HepG2 (cell line): ENCODE results near the gene CSTPP1. TPM values are rescaled to one million over a fixed set of nuclear protein-coding genes. Genes with fewer than 3 reads are reported as not detected.

ENCODE experiments used
- ARID4A ChIP-seq: sonication (generic); formaldehyde crosslinking; IDR thresholded peaks from 2 replicates; pipeline ENCODE4 v1.5.0; 2020; ENCODE audit warnings: mild to moderate bottlenecking, missing genetic modification reagents, borderline replicate concordance
- BCLAF1 ChIP-seq: fragments of 450-650 bp; IDR thresholded peaks from 2 replicates; pipeline ENCODE4 v1.6.1; 2017; ENCODE audit warnings: mild to moderate bottlenecking
- GRHL1 ChIP-seq: sonication (generic); formaldehyde crosslinking; conservative IDR thresholded peaks from 2 replicates; pipeline ENCODE4 v1.8.0; 2022; ENCODE audit warnings: missing genetic modification reagents
- HCFC1 ChIP-seq: fragments of 150-350 bp; IDR thresholded peaks from 2 replicates; pipeline ENCODE4 v1.6.1; 2014; ENCODE audit warnings: low read depth, low read length
- HOXA3 ChIP-seq: sonication (generic); formaldehyde crosslinking; IDR thresholded peaks from 2 replicates; pipeline ENCODE4 v1.5.0; 2020; ENCODE audit warnings: missing genetic modification reagents
- KLF15 ChIP-seq: sonication (generic); formaldehyde crosslinking; IDR thresholded peaks from 2 replicates; pipeline ENCODE4 v1.8.1; 2023; ENCODE audit warnings: borderline replicate concordance, mild to moderate bottlenecking, inconsistent platforms, missing genetic modification reagents, mixed read lengths
- NFRKB ChIP-seq: fragments of 450-650 bp; IDR thresholded peaks from 2 replicates; pipeline ENCODE4 v1.6.1; 2017
- SMAD1 ChIP-seq: sonication (generic); formaldehyde crosslinking; IDR thresholded peaks from 2 replicates; pipeline ENCODE4 v1.4.0; 2020; ENCODE audit warnings: missing genetic modification reagents, low read depth, mild to moderate bottlenecking, borderline replicate concordance
- ZBTB37 ChIP-seq: sonication (generic); formaldehyde crosslinking; IDR thresholded peaks from 2 replicates; pipeline ENCODE4 v1.4.0; 2020; ENCODE audit warnings: mild to moderate bottlenecking, missing genetic modification reagents
- ZNF205 ChIP-seq: IDR thresholded peaks from 2 replicates; pipeline ENCODE4 v1.6.1; 2018; ENCODE audit warnings: missing biosample characterization, missing genetic modification reagents
- ZSCAN5A ChIP-seq: sonication (generic); formaldehyde crosslinking; IDR thresholded peaks from 2 replicates; pipeline ENCODE4 v1.8.0; 2022; ENCODE audit warnings: mild to moderate bottlenecking, missing genetic modification reagents, borderline replicate concordance
- polyA plus RNA-seq, 8 experiments: library from polyadenylated mRNA; depleted of rRNA in 3 of 8; stranded (reverse) in 7 of 8; unstranded in 1 of 8; fragments of >200 nt; fragmentation: Illumina TruSeq in 4 of 8; extraction: Trizol in 4 of 8; gene quantifications; 2 replicates each; pipeline versions ENCODE4 v1.2.1 to v1.2.3, GENCODE V29; 2011 to 2016; ENCODE audit warnings: low read depth in 4 of 8, missing spikeins in 1 of 8, mixed read lengths in 1 of 8; ENCODE audit not compliant: insufficient read depth in 1 of 8
- total RNA-seq, 5 experiments: library from RNA; depleted of rRNA; stranded (reverse); fragments of >200 nt; fragmentation: Illumina TruSeq; extraction: Trizol; gene quantifications; 2 replicates each; pipeline ENCODE4 v1.2.3, GENCODE V29; 2016; ENCODE audit warnings: low read depth in 1 of 5
- TF ChIP-seq, protein P1 (sequence below): sonication (generic); formaldehyde crosslinking; IDR thresholded peaks from 2 replicates; pipeline ENCODE4 v1.4.0; 2020; ENCODE audit warnings: missing genetic modification reagents

The CSTPP1 gene
- total and polyA plus RNA-seq, 2 of the 13 experiments (the other 11 are each of a cell fraction or from before 2014, with no cell fraction given): 12.3 to 14.6 TPM

DNA sequence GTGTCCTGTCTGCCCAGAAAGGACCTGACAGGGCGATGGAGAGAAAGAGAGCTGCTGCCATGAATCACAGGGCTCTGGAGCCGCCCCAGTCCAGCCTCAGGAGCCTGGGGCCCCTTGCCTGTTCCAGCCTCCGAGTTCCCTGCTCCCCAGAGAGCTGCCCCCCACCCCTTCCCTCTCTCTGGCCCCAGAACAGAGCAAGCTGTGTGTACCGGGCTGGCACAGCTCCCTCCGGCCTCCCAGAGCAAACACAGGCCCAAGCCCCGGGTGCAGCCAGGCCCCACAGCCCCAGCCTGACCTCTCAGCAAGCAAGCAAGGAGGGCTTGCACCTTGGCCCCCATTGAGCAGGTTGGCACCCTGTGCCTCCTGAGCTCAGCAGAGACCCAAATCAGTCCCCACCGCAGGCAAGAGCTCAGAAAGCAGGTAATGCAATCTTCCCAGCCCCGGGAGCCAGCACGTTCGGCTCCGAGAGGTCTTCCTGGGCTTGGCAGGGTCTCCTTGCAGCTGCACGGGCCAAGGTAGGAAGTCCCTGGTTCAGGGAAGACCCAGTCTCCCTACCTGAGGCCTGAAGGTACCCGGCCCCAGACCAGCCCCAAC lies 248.2 kb downstream of the CSTPP1 start (continued):
- TF ChIP-seq ARID4A (CRISPR knock-in tag): 0 out of 2 replicates have a peak, but pooled peaks have one; percentile 44
- TF ChIP-seq ZSCAN5A (CRISPR knock-in tag): 0 out of 2 replicates have a peak, but pooled peaks have one; percentile 4
- TF ChIP-seq ZBTB37: 0 out of 2 replicates have a peak, but pooled peaks have one; percentile 47
- no peak for TF ChIP-seq GRHL1 (CRISPR knock-in tag)
- no peak for TF ChIP-seq NFRKB
- TF ChIP-seq, protein P1, sequence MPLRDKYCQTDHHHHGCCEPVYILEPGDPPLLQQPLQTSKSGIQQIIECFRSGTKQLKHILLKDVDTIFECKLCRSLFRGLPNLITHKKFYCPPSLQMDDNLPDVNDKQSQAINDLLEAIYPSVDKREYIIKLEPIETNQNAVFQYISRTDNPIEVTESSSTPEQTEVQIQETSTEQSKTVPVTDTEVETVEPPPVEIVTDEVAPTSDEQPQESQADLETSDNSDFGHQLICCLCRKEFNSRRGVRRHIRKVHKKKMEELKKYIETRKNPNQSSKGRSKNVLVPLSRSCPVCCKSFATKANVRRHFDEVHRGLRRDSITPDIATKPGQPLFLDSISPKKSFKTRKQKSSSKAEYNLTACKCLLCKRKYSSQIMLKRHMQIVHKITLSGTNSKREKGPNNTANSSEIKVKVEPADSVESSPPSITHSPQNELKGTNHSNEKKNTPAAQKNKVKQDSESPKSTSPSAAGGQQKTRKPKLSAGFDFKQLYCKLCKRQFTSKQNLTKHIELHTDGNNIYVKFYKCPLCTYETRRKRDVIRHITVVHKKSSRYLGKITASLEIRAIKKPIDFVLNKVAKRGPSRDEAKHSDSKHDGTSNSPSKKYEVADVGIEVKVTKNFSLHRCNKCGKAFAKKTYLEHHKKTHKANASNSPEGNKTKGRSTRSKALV (CRISPR knock-in tag): peak; percentile 38; the same call in 1 of the 2 replicates
- no peak; the same call in 1 of the 2 replicates for TF ChIP-seq ZNF205 (CRISPR knock-in tag)
- no peak for TF ChIP-seq BCLAF1
- TF ChIP-seq HCFC1: no peak
- no peak; the same call in 1 of the 2 replicates for TF ChIP-seq SMAD1 (CRISPR knock-in tag)
- TF ChIP-seq KLF15: 0 out of 2 replicates have a peak, but pooled peaks have one; percentile 19
- TF ChIP-seq HOXA3 (CRISPR knock-in tag): peak; percentile 30; the same call in 1 of the 2 replicates
